Ishikawa (cell line): ENCODE results near the gene TJAP1.

Source experiments
- EP300 ChIP-seq: IDR thresholded peaks from 2 replicates; pipeline ENCODE4 v1.6.1; 2012; ENCODE audit warnings: borderline replicate concordance
- NFIC ChIP-seq: IDR thresholded peaks from 2 replicates; pipeline ENCODE4 v1.6.1; 2012
- RAD21 ChIP-seq: IDR thresholded peaks from 2 replicates; pipeline ENCODE4 v1.6.1; 2012; ENCODE audit warnings: low read depth
- TAF1 ChIP-seq: IDR thresholded peaks from 2 replicates; pipeline ENCODE4 v1.6.1; 2012; ENCODE audit warnings: low read depth, mild to moderate bottlenecking
- TCF12 ChIP-seq: IDR thresholded peaks from 2 replicates; pipeline ENCODE4 v1.6.1; 2012; ENCODE audit warnings: low read depth
- TF ChIP-seq, protein P1 (sequence below): IDR thresholded peaks from 2 replicates; pipeline ENCODE4 v1.6.1; 2012; ENCODE audit warnings: low read depth, mild to moderate bottlenecking
- TF ChIP-seq, protein P2 (sequence below): IDR thresholded peaks from 2 replicates; pipeline ENCODE4 v1.6.1; 2012

DNA sequence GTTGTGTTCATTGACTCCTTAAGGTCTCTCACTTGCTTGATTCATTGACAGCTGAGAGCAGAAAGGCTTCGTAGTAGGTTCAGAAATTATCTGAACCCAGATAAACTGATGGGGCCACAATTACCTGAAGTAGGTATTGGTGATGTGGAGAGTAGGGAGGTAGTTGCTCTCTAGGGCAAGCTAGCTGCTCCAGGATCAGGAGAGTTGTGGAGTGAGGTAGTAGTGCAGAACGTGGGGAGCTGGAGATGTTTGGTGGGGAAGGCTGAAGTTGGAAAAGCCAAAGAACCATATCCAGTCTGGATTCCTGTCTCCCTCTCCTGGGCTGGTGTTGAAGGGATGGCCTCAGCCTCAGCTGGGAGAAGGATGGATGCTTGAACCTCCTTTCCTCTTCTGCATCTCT, 15.9 kb downstream of the TJAP1 start:
- TF ChIP-seq TAF1 (no peak), EP300 (no peak), TCF12 (no peak), RAD21 (no peak), NFIC (no peak)
- TF ChIP-seq, protein P1, sequence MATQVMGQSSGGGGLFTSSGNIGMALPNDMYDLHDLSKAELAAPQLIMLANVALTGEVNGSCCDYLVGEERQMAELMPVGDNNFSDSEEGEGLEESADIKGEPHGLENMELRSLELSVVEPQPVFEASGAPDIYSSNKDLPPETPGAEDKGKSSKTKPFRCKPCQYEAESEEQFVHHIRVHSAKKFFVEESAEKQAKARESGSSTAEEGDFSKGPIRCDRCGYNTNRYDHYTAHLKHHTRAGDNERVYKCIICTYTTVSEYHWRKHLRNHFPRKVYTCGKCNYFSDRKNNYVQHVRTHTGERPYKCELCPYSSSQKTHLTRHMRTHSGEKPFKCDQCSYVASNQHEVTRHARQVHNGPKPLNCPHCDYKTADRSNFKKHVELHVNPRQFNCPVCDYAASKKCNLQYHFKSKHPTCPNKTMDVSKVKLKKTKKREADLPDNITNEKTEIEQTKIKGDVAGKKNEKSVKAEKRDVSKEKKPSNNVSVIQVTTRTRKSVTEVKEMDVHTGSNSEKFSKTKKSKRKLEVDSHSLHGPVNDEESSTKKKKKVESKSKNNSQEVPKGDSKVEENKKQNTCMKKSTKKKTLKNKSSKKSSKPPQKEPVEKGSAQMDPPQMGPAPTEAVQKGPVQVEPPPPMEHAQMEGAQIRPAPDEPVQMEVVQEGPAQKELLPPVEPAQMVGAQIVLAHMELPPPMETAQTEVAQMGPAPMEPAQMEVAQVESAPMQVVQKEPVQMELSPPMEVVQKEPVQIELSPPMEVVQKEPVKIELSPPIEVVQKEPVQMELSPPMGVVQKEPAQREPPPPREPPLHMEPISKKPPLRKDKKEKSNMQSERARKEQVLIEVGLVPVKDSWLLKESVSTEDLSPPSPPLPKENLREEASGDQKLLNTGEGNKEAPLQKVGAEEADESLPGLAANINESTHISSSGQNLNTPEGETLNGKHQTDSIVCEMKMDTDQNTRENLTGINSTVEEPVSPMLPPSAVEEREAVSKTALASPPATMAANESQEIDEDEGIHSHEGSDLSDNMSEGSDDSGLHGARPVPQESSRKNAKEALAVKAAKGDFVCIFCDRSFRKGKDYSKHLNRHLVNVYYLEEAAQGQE, result no peak
- TF ChIP-seq, protein P2, sequence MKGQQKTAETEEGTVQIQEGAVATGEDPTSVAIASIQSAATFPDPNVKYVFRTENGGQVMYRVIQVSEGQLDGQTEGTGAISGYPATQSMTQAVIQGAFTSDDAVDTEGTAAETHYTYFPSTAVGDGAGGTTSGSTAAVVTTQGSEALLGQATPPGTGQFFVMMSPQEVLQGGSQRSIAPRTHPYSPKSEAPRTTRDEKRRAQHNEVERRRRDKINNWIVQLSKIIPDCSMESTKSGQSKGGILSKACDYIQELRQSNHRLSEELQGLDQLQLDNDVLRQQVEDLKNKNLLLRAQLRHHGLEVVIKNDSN, result no peak
